ENCODE data around the gene CCDC63.
A peak's percentile ranks its signal among the peaks of the same experiment; 100 is the strongest.
"Not testable (repeated sequence)": the region's sequence is repeated elsewhere in the genome, so short reads cannot be mapped to it uniquely, and the experiment has no call there.

CCDC63 gene

DNA sequence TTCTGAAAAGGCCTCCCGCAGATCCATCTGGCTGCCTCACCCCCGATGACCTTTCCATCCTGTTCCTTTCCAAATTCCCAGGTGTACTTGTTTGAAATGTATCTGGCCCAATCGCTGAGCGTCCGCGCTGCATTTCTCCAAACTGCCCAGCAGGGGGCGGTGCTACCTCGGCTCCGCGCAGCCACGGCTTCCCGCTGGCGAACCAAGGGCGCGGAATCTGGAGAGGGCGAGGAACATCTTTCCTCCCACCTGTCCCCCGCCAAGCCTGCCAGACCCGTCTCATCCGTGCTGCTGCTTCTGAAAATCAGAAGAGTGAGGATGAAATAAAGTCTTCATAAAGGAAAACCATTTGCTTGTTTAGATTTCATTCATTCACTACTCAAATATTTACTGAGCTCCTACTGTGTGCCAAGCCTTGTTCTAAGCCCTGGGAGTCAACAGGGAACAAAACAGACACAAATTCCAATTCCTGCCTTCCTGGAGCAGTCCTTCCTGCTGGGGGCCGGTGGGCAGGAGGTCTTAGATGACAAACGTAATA, 90.4 kb downstream of the CCDC63 start:
- TF ChIP-seq, protein P1, sequence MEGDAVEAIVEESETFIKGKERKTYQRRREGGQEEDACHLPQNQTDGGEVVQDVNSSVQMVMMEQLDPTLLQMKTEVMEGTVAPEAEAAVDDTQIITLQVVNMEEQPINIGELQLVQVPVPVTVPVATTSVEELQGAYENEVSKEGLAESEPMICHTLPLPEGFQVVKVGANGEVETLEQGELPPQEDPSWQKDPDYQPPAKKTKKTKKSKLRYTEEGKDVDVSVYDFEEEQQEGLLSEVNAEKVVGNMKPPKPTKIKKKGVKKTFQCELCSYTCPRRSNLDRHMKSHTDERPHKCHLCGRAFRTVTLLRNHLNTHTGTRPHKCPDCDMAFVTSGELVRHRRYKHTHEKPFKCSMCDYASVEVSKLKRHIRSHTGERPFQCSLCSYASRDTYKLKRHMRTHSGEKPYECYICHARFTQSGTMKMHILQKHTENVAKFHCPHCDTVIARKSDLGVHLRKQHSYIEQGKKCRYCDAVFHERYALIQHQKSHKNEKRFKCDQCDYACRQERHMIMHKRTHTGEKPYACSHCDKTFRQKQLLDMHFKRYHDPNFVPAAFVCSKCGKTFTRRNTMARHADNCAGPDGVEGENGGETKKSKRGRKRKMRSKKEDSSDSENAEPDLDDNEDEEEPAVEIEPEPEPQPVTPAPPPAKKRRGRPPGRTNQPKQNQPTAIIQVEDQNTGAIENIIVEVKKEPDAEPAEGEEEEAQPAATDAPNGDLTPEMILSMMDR (IDR thresholded peaks at IDR 0.05; ENCODE audit: insufficient read depth, low read depth, low read length, missing control alignments) = peak; percentile 92
- peak; percentile 60 for DNase-seq (ENCODE audit: low read depth)
- no peak overlapping the region for H3K4me3 ChIP-seq (ENCODE audit: low read length)

DNA sequence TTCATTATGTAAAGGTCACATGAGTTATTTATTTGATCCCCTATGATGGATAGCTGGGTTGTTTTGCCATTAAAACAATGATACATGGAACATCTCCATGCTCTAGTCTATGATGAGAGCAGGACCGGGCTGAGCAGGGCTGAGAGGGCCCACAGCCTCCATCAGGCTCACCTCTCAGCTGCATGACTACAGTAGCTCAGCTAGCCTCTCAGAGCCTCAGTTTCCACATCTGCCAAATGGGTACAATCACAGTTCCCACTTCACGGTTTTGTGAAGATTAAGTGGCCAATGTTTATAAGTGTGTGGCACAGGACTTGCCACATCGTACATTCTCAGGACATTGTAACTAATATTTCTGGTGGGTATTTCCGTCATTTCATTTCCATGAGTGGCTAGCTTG, 93.5 kb downstream of the CCDC63 start:
- TF ChIP-seq, protein P1 (IDR thresholded peaks at IDR 0.05; ENCODE audit: insufficient read depth, low read depth, low read length, missing control alignments) = no peak
- H3K4me3 ChIP-seq (ENCODE audit: low read length) = no peak overlapping the region
- DNase-seq (ENCODE audit: low read depth) = no peak

- H3K4me3 ChIP-seq (ENCODE audit: low read length) = no peak overlapping the region
- TF ChIP-seq, protein P1 (IDR thresholded peaks at IDR 0.05; ENCODE audit: insufficient read depth, low read depth, low read length, missing control alignments) = no peak
- DNase-seq (ENCODE audit: low read depth) = no peak
Observed at GRCh38 chr12:110940933-110941332, 94.1 kb downstream of the CCDC63 start.

GRCh38 chr12:110941391-110941790, 94.6 kb downstream of the CCDC63 start:
- H3K4me3 ChIP-seq (ENCODE audit: low read length) = no peak overlapping the region
- TF ChIP-seq, protein P1 (IDR thresholded peaks at IDR 0.05; ENCODE audit: insufficient read depth, low read depth, low read length, missing control alignments) = no peak
- DNase-seq (ENCODE audit: low read depth) = no peak

DNA sequence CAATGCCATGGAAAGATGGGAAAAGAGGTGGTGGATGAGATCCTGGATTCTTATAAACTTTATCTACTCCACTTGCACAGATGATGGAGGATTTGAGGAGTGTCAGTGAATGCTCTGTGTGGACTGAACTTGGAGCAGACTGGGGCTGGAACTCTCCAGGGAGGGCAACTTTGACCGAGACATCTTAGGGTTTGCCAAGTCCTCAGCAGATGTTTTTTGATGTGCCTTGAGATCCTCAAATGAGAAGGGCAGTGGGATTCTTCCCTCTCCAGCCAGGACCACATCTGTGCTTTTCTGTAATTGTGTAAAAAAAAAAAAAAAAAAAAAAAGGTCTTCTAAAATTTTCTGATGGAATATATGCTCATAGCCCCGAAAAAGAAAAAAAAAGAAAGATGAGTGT, 96.6 kb downstream of the CCDC63 start:
- TF ChIP-seq, protein P1 (IDR thresholded peaks at IDR 0.05; ENCODE audit: insufficient read depth, low read depth, low read length, missing control alignments) = no peak
- DNase-seq (ENCODE audit: low read depth) = no peak
- H3K4me3 ChIP-seq (ENCODE audit: low read length) = no peak overlapping the region

GRCh38 chr12:110948041-110948440, 101.3 kb downstream of the CCDC63 start:
- TF ChIP-seq, protein P1 (IDR thresholded peaks at IDR 0.05; ENCODE audit: insufficient read depth, low read depth, low read length, missing control alignments) = no peak

GRCh38 chr12:110950466-110950865, 103.7 kb downstream of the CCDC63 start:
- not testable (repeated sequence) for H3K4me3 ChIP-seq (ENCODE audit: low read length); DNase-seq (ENCODE audit: low read depth)

More at GRCh38 chr12:110948041-110948440, 101.3 kb downstream of the CCDC63 start:
- no peak for DNase-seq (ENCODE audit: low read depth)
- no peak overlapping the region for H3K4me3 ChIP-seq (ENCODE audit: low read length)

DNA sequence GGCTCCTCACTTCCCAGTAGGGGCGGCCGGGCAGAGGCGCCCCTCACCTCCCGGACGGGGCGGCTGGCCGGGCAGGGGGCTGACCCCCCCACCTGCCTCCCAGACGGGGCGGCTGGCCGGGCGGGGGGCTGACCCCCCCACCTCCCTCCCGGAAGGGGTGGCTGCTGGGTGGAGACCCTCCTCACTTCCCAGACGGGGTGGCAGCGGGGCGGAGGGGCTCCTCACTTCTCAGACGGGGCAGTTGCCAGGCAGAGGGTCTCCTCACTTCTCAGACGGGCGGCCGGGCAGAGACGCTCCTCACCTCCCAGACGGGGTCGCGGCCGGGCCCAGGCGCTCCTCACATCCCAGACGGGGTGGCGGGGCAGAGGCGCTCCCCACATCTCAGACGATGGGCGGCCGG, 104.1 kb downstream of the CCDC63 start:
- DNase-seq (ENCODE audit: low read depth) = not testable (repeated sequence)

More for the DNA sequence above, 104.1 kb downstream of the CCDC63 start:
- H3K4me3 ChIP-seq (ENCODE audit: low read length) = not testable (repeated sequence)

Data from epithelial cell of esophagus (primary cell).